NCI-H526 treated with DMSO at 0.1 percent for 48 hours (cell line): ENCODE measurements around the gene FBXL7.

Source experiments
- DNase-seq: peaks from one replicate; lab custom pipeline; 2025; lab: John Stamatoyannopoulos, UW

Gene FBXL7

GRCh38 chr5:15579193-15579990 is 79.4 kb downstream of the FBXL7 start:
- DNase-seq, result no peak

GRCh38 chr5:15584528-15584927 is 84.5 kb downstream of the FBXL7 start:
- no peak for DNase-seq

GRCh38 chr5:15585128-15585527 is 85.1 kb downstream of the FBXL7 start:
- no peak for DNase-seq

- no peak for DNase-seq
Measured at GRCh38 chr5:15585841-15586591, 86.0 kb downstream of the FBXL7 start.

- no peak for DNase-seq
Measured at GRCh38 chr5:15587916-15588315, 87.9 kb downstream of the FBXL7 start.

- DNase-seq, result no peak
Measured at GRCh38 chr5:15592728-15593127, 92.7 kb downstream of the FBXL7 start.

- no peak for DNase-seq
Measured at GRCh38 chr5:15594977-15595568, 95.1 kb downstream of the FBXL7 start.

- DNase-seq, result no peak
Measured at GRCh38 chr5:15595929-15596328, 95.9 kb downstream of the FBXL7 start.

GRCh38 chr5:15596936-15597335 is 97.0 kb downstream of the FBXL7 start:
- no peak for DNase-seq

- no peak for DNase-seq
Measured at GRCh38 chr5:15597804-15598203, 97.8 kb downstream of the FBXL7 start.

GRCh38 chr5:15598294-15598902 is 98.4 kb downstream of the FBXL7 start:
- no peak for DNase-seq

GRCh38 chr5:15600035-15600434 is 100.1 kb downstream of the FBXL7 start:
- DNase-seq, result no peak

GRCh38 chr5:15601274-15601673 is 101.3 kb downstream of the FBXL7 start:
- no peak for DNase-seq

- no peak for DNase-seq
Measured at GRCh38 chr5:15601853-15602252, 101.9 kb downstream of the FBXL7 start.

- DNase-seq, result no peak
Measured at GRCh38 chr5:15604986-15605385, 105.0 kb downstream of the FBXL7 start.

GRCh38 chr5:15606197-15606596 is 106.2 kb downstream of the FBXL7 start:
- DNase-seq, result no peak

GRCh38 chr5:15607076-15607475 is 107.1 kb downstream of the FBXL7 start:
- no peak for DNase-seq

GRCh38 chr5:15609076-15609725 is 109.2 kb downstream of the FBXL7 start:
- no peak for DNase-seq

GRCh38 chr5:15610216-15610615 is 110.2 kb downstream of the FBXL7 start:
- DNase-seq, result no peak

GRCh38 chr5:15611008-15611407 is 111.0 kb downstream of the FBXL7 start:
- DNase-seq, result no peak

- no peak for DNase-seq
Measured at GRCh38 chr5:15612915-15613635, 113.1 kb downstream of the FBXL7 start.
